Natural killer cell (primary cell): ENCODE data around the gene NAA38. TPM values are rescaled to one million over a fixed set of nuclear protein-coding genes. Genes with fewer than 3 reads are reported as not detected.

ENCODE experiments used
- ATAC-seq, 3 donors: fragments of 150-1000 bp in 2 of 3; fragments of 200-7000 bp in 1 of 3; cut with Tn5 transposase; 1 replicate in 1 of 3; 2 replicates in 2 of 3; pipeline ENCODE4 v1.10.0; 2021; ENCODE audit warnings: mild to moderate bottlenecking in 2 of 3, moderate library complexity in 2 of 3
- DNase-seq, 2 donors: peaks; one replicate each; pipeline versions ENCODE4 v3.0.0 to v3.0.0-alpha.2; 2013 to 2021; ENCODE audit warnings: mixed read lengths in 1 of 2
- H3K27ac ChIP-seq: one replicate; pipeline ENCODE4 v1.5.1; 2013; ENCODE audit warnings: mild to moderate bottlenecking, low read length
- H3K27me3 ChIP-seq: one replicate; pipeline ENCODE4 v1.6.1; 2013; ENCODE audit warnings: low read length; ENCODE audit not compliant: control insufficient read depth, insufficient read depth
- H3K36me3 ChIP-seq: one replicate; pipeline ENCODE4 v1.6.1; 2013; ENCODE audit warnings: low read length; ENCODE audit not compliant: control insufficient read depth, insufficient read depth
- H3K4me1 ChIP-seq: one replicate; pipeline ENCODE4 v1.6.1; 2013; ENCODE audit warnings: low read length; ENCODE audit not compliant: control insufficient read depth, insufficient read depth
- H3K4me3 ChIP-seq: one replicate; pipeline ENCODE4 v1.5.1; 2013; ENCODE audit warnings: low read length
- H3K9me3 ChIP-seq: one replicate; pipeline ENCODE4 v1.6.1; 2013; ENCODE audit warnings: low read length; ENCODE audit not compliant: control insufficient read depth, insufficient read depth
- H3K27ac Mint-ChIP-seq, 2 donors: one replicate each; pipeline ENCODE4 v1.8.0; 2022; ENCODE audit warnings: mild to moderate bottlenecking in 2 of 2, mixed read lengths in 2 of 2, moderate library complexity in 1 of 2
- H3K27me3 Mint-ChIP-seq, 2 donors: one replicate each; pipeline ENCODE4 v1.8.0; 2022; ENCODE audit warnings: low read depth in 2 of 2, mixed read lengths in 2 of 2
- H3K36me3 Mint-ChIP-seq: one replicate; pipeline ENCODE4 v1.8.0; 2022; ENCODE audit warnings: mixed read lengths
- H3K4me1 Mint-ChIP-seq, 2 donors: one replicate each; pipeline ENCODE4 v1.8.0; 2022; ENCODE audit warnings: mixed read lengths in 2 of 2
- H3K4me3 Mint-ChIP-seq: one replicate; pipeline ENCODE4 v1.8.0; 2022; ENCODE audit warnings: mild to moderate bottlenecking, moderate library complexity, mixed read lengths
- H3K9me3 Mint-ChIP-seq, 2 donors: one replicate each; pipeline ENCODE4 v1.8.0; 2022; ENCODE audit warnings: mixed read lengths in 2 of 2
- CTCF ChIP-seq: fragments of 200-600 bp; IDR thresholded peaks from one replicate; pipeline ENCODE4 v1.8.0; 2022; ENCODE audit warnings: antibody characterized with exemption
- WGBS: methylation state at CpG from one replicate; pipeline ENCODE4 v1.1.7; 2013; ENCODE audit warnings: missing lambda C conversion rate; ENCODE audit not compliant: insufficient coverage; 5-methylcytosine and 5-hydroxymethylcytosine counted together
- intact Hi-C: fragments of 100-400 bp; cut with micrococcal nuclease; formaldehyde crosslinking; loops from one replicate; pipeline ENCODE4 v1.14.2; 2022
- total RNA-seq, 4 donors: library from RNA; stranded (reverse); fragments of 120-200 nt in 1 of 4; gene quantifications; one replicate each; pipeline versions ENCODE4 v1.2.3 to v1.2.4, GENCODE V29; 2013 to 2022

NAA38 gene
- total RNA-seq, 3 donors from 2014 or later (not counting 1 experiment from before 2014, with no cell fraction given), result 35.9 to 40.3 (median 37.3) TPM

GRCh38 chr17:7823581-7824001 lies 33.8 kb downstream of the NAA38 start:
- H3K9me3 ChIP-seq, result no peaks in the 10 kb centered on the region
- no peak overlapping the region for H3K27ac ChIP-seq
- H3K27me3 Mint-ChIP-seq, result peaks cover 8 to 19% of the 10 kb centered on the region in 2 donors
- H3K9me3 Mint-ChIP-seq, result no peaks in the 10 kb centered on the region
- H3K4me1 Mint-ChIP-seq, result no peaks in the 10 kb centered on the region
- ATAC-seq (no peak), DNase-seq (no peak)
- no peaks in the 10 kb centered on the region for H3K4me1 ChIP-seq
- no peaks in the 10 kb centered on the region for H3K36me3 ChIP-seq
- no peaks in the 10 kb centered on the region for H3K36me3 Mint-ChIP-seq
- H3K4me3 Mint-ChIP-seq, result no peak overlapping the region
- H3K27me3 ChIP-seq, result no peaks in the 10 kb centered on the region
- WGBS, result 96% methylated on average over 20 of the region's 20 CpGs
- no peak overlapping the region for H3K27ac Mint-ChIP-seq
- H3K4me3 ChIP-seq, result no peak overlapping the region
- intact Hi-C loops, result loop anchor here (5.0 kb wide), 1 partner anchor 234 kb away; no protein-coding TSS in a partner anchor
- TF ChIP-seq CTCF, result no peak

GRCh38 chr17:7822126-7822525 lies 35.2 kb downstream of the NAA38 start:
- Histone ChIP-seq H3K27me3 (no peaks in the 10 kb centered on the region), H3K27ac (no peak overlapping the region), H3K36me3 (no peaks in the 10 kb centered on the region), H3K4me1 (no peaks in the 10 kb centered on the region), H3K9me3 (no peaks in the 10 kb centered on the region), H3K4me3 (no peak overlapping the region)
- Mint-ChIP-seq H3K4me1 (no peaks in the 10 kb centered on the region), H3K9me3 (no peaks in the 10 kb centered on the region), H3K4me3 (no peak overlapping the region), H3K27ac (no peak overlapping the region), H3K36me3 (no peaks in the 10 kb centered on the region), H3K27me3 (peaks cover 5 to 19% of the 10 kb centered on the region in 2 donors)
- WGBS, result 86% methylated on average over 14 of the region's 14 CpGs
- DNase-seq (no peak), ATAC-seq (no peak)
- no peak for TF ChIP-seq CTCF
- intact Hi-C loops, result loop anchor here (1.0 to 5.0 kb wide), 3 partner anchors 29 to 235 kb away; no protein-coding TSS in a partner anchor

- no peak overlapping the region for H3K27ac Mint-ChIP-seq
- no peak for ATAC-seq
- H3K27me3 Mint-ChIP-seq, result peaks cover 7 to 13% of the 10 kb centered on the region in 2 donors
- Histone ChIP-seq H3K4me3 (no peak overlapping the region), H3K27me3 (no peaks in the 10 kb centered on the region), H3K36me3 (no peaks in the 10 kb centered on the region), H3K4me1 (no peaks in the 10 kb centered on the region), H3K9me3 (no peaks in the 10 kb centered on the region), H3K27ac (no peak overlapping the region)
- no peak for TF ChIP-seq CTCF
- DNase-seq, result no peak
- no peaks in the 10 kb centered on the region for H3K9me3 Mint-ChIP-seq
- no peak overlapping the region for H3K4me3 Mint-ChIP-seq
- no peaks in the 10 kb centered on the region for H3K36me3 Mint-ChIP-seq
- WGBS, result 82% methylated on average over 5 of the region's 5 CpGs
- intact Hi-C loops, result loop anchor here (5.0 kb wide), 1 partner anchor 237 kb away; no protein-coding TSS in a partner anchor
- H3K4me1 Mint-ChIP-seq, result no peaks in the 10 kb centered on the region
Observed at GRCh38 chr17:7820231-7820630, 37.1 kb downstream of the NAA38 start.
